GM12892 (cell line): ENCODE data around the gene PARVB.

Experiments
- POLR2A ChIP-seq: IDR thresholded peaks from 2 replicates; pipeline ENCODE4 v1.6.1; 2011; ENCODE audit warnings: low read depth, low read length, control low read depth
- POLR2AphosphoS5 ChIP-seq: IDR thresholded peaks from 2 replicates; pipeline ENCODE4 v1.6.1; 2011; ENCODE audit warnings: low read depth, low read length, control low read depth

DNA sequence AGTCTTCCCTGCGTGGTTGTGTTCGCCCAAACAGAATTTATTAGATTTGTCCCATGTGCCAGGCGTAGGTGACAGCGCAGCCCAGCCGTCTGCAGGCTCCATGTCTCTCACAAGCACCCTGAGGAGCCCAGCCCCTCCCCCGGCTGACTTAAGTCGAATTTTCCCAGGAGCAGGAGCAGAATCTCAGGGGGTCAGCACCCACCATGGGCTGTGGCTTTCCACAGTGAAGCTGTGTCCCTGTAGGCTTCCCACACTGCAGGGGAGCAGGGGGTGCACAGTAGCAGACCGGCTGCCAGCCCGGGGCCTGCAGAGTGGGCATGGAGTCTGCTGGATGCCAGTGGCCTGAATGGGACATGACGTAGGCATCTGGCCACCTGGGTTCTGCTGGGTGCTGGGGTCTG, 172.6 kb downstream of the PARVB start:
- TF ChIP-seq POLR2A (no peak), POLR2AphosphoS5 (no peak)
